BLaER1 (cell line): ENCODE measurements around the gene HOXC11.

ENCODE experiments used
- H3K27ac ChIP-seq: shearing (Covaris generic); formaldehyde crosslinking; 2 replicates; pipeline ENCODE4 v1.8.1; 2022
- H3K27me3 ChIP-seq: shearing (Covaris generic); formaldehyde crosslinking; 2 replicates; pipeline ENCODE4 v1.8.1; 2022
- H3K36me3 ChIP-seq: shearing (Covaris generic); formaldehyde crosslinking; 2 replicates; pipeline ENCODE4 v1.8.1; 2022
- H3K4me1 ChIP-seq: shearing (Covaris generic); formaldehyde crosslinking; 2 replicates; pipeline ENCODE4 v1.8.1; 2022
- H3K4me2 ChIP-seq: shearing (Covaris generic); formaldehyde crosslinking; 2 replicates; pipeline ENCODE4 v1.8.1; 2022
- H3K4me3 ChIP-seq: shearing (Covaris generic); formaldehyde crosslinking; 2 replicates; pipeline ENCODE4 v1.8.1; 2022
- H3K9ac ChIP-seq: shearing (Covaris generic); formaldehyde crosslinking; 2 replicates; pipeline ENCODE4 v1.8.1; 2022
- H3K9me3 ChIP-seq: shearing (Covaris generic); formaldehyde crosslinking; 2 replicates; pipeline ENCODE4 v1.8.1; 2022
- H4K20me1 ChIP-seq: shearing (Covaris generic); formaldehyde crosslinking; 2 replicates; pipeline ENCODE4 v1.8.1; 2022
- Cebpa-rat ChIP-seq: shearing (Covaris generic); IDR thresholded peaks from 2 replicates; pipeline ENCODE4 v1.8.1; 2022

Gene HOXC11

DNA sequence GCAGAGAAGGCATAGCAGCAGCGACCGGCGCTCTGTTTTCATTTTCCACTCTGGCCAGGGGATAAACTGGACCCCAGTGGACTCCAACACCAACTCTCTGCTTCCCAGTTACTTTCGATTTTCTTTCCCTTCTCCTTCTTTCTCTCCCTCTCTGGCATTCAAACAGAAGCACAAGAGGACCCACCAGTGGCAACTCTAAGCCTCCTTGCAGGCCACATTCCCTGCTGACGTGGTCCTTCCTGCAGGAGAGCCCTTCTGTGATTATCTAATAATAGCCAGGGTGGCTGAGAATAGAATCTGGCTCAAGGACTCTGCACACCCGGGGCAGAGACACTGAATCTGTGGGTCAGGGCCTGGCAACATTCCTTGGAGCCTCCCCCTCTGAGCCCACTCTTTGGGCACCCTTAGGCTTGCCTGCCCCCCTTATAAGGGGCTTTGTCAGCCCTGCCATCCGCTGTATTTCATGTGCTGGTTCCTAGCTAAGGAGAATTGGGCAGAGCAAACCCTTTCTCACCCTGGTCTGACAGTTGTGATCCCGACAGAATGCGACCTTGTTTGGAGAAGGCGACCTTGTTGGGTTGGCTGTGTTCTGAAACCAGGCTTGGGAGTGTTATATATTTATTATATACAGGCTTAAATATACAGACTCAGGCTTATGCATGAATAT, 47.1 kb downstream of the HOXC11 start:
- Histone ChIP-seq H3K27ac (no peak overlapping the region), H3K4me3 (no peak overlapping the region), H3K9me3 (no peaks in the 10 kb centered on the region), H4K20me1 (peaks cover 94% of the 10 kb centered on the region), H3K4me1 (no peaks in the 10 kb centered on the region), H3K9ac (no peak overlapping the region), H3K27me3 (peaks cover 100% of the 10 kb centered on the region), H3K4me2 (no peak overlapping the region), H3K36me3 (no peaks in the 10 kb centered on the region)
- no peak for TF ChIP-seq Cebpa-rat

GRCh38 chr12:54020591-54021405, 47.9 kb downstream of the HOXC11 start:
- Histone ChIP-seq H3K4me1 (no peaks in the 10 kb centered on the region), H3K4me2 (no peak overlapping the region), H4K20me1 (peaks cover 94% of the 10 kb centered on the region), H3K27ac (no peak overlapping the region), H3K9me3 (no peaks in the 10 kb centered on the region), H3K36me3 (no peaks in the 10 kb centered on the region), H3K4me3 (no peak overlapping the region), H3K9ac (no peak overlapping the region), H3K27me3 (peaks cover 100% of the 10 kb centered on the region)
- no peak for TF ChIP-seq Cebpa-rat

DNA sequence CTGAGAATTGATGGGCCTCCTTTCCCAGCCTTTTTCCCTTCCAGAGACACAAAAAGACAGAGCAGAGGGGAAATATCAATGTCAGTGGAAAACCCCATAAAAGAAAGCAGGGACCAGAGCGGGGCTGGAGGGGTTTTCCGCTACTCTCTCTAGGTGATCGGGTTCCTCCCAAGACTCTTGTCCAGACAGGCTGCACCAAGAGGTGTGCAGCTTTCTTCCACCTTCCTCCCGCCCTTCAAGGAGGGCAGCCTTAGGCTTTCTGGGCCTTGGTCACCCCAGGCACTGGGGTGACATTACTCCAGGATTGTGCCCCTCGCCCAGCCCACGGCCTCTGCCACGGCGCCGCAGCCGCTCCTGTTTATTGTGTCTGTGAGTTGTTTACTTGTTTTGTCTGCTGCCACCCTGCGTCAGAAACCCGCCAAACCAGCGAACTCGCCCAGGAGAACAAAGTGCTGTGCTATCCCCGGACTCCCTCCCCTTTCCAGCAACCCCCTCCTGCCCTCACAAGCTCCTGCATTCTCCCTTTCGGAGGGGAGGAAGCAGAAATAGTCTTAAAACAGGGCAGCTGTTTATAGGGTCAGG, 48.6 kb downstream of the HOXC11 start:
- H4K20me1 ChIP-seq, result peaks cover 96% of the 10 kb centered on the region
- H3K9ac ChIP-seq, result no peak overlapping the region
- TF ChIP-seq Cebpa-rat, result no peak
- H3K36me3 ChIP-seq, result no peaks in the 10 kb centered on the region
- no peak overlapping the region for H3K4me2 ChIP-seq
- no peaks in the 10 kb centered on the region for H3K9me3 ChIP-seq
- no peak overlapping the region for H3K4me3 ChIP-seq
- H3K4me1 ChIP-seq, result no peaks in the 10 kb centered on the region
- no peak overlapping the region for H3K27ac ChIP-seq
- peaks cover 100% of the 10 kb centered on the region for H3K27me3 ChIP-seq

GRCh38 chr12:54022960-54023884, 50.3 kb downstream of the HOXC11 start:
- no peak for TF ChIP-seq Cebpa-rat
- Histone ChIP-seq H3K36me3 (no peaks in the 10 kb centered on the region), H3K9ac (no peak overlapping the region), H3K4me1 (no peaks in the 10 kb centered on the region), H3K4me2 (no peak overlapping the region), H3K4me3 (no peak overlapping the region), H3K9me3 (no peaks in the 10 kb centered on the region), H3K27me3 (peaks cover 100% of the 10 kb centered on the region), H3K27ac (no peak overlapping the region), H4K20me1 (peaks cover 95% of the 10 kb centered on the region)

DNA sequence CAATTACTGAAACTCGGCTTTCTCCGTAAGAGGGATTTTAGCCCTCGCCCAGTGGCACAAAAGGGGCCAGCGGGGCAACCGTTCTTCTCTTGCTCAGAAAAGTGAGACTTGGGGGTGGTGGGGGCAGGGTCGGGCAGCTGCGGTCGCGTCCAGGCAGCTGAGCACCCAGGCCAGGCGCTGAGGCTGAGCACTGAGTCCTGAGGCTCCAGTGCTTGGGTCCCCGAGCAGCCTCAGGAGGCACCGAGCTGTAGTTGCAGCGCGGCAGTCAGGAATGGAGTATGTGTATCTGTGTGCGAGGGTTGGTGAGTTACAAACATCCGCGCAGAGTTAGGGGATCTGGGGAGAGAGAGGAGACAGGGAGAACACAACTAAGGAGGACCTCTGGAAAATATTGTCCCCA, 51.2 kb downstream of the HOXC11 start:
- H3K4me3 ChIP-seq, result no peak overlapping the region
- no peak for TF ChIP-seq Cebpa-rat
- peaks cover 98% of the 10 kb centered on the region for H4K20me1 ChIP-seq

GRCh38 chr12:54024581-54025305, 51.8 kb downstream of the HOXC11 start:
- H3K4me3 ChIP-seq, result no peak overlapping the region
- no peak overlapping the region for H3K4me2 ChIP-seq
- no peaks in the 10 kb centered on the region for H3K9me3 ChIP-seq
- no peak overlapping the region for H3K27ac ChIP-seq
- H3K4me1 ChIP-seq, result no peaks in the 10 kb centered on the region
- H3K27me3 ChIP-seq, result peaks cover 100% of the 10 kb centered on the region
- H3K36me3 ChIP-seq, result no peaks in the 10 kb centered on the region
- TF ChIP-seq Cebpa-rat, result no peak
- H3K9ac ChIP-seq, result no peak overlapping the region
- peaks cover 97% of the 10 kb centered on the region for H4K20me1 ChIP-seq

More for the DNA sequence above, 51.2 kb downstream of the HOXC11 start:
- Histone ChIP-seq H3K4me2 (no peak overlapping the region), H3K9me3 (no peaks in the 10 kb centered on the region), H3K27ac (no peak overlapping the region), H3K27me3 (peaks cover 100% of the 10 kb centered on the region), H3K9ac (no peak overlapping the region), H3K4me1 (no peaks in the 10 kb centered on the region), H3K36me3 (no peaks in the 10 kb centered on the region)

DNA sequence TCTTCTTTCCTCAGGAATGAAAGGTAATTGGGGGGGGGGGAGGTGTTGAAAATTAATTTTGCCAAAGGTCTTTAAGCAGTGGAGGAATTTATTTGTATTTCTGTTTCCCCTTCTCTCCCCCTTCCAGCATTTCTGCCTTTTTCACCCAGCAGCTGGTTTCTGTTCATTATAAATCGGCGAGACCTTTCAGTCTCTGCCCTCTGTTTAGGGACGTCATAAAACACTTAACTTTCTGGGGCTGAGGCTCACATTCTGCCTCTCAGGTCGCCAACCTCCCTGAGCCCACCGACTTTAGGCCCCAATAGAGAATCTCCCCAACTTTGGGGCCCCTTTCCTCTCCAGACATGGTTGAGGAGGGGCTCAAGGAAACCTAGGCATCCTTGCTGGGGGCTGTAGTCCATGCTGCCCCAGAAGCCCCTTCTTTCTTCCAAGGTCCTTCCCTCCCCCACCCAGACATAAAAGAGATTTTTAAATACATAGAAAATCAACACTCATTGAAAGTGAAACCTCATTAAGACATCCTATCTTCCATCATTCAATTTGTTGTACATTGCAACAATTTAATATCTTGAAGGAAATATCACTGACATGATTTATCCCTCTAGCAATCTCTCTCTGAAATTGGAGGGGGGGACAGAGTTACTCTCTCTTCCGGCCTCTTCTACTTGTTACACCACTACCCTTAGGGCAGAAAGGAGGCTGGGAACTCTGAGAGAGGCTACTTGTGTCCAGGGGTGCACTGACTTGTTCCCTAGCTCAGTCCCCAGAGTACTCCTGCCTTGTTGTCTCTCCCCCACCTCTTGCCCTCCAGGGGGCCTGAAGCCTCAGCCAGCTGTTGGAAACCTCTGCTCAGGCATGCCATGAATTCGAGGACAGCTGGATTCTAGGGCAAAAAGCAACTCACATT, 52.8 kb downstream of the HOXC11 start:
- no peak overlapping the region for H3K9ac ChIP-seq
- no peaks in the 10 kb centered on the region for H3K4me1 ChIP-seq
- no peak for TF ChIP-seq Cebpa-rat
- H3K36me3 ChIP-seq, result no peaks in the 10 kb centered on the region
- no peak overlapping the region for H3K4me3 ChIP-seq
- H4K20me1 ChIP-seq, result peaks cover 97% of the 10 kb centered on the region
- no peak overlapping the region for H3K27ac ChIP-seq
- H3K27me3 ChIP-seq, result peaks cover 100% of the 10 kb centered on the region
- H3K4me2 ChIP-seq, result no peak overlapping the region
- H3K9me3 ChIP-seq, result no peaks in the 10 kb centered on the region; the same call in 1 of the 2 replicates
